Measurements from ENCODE around the gene UGT1A7.

Gene UGT1A7

GRCh38 chr2:233820774-233821105 lies 139.0 kb downstream of the UGT1A7 start:
- no peak for TF ChIP-seq EZH2phosphoT487 (conservative IDR thresholded peaks at IDR 0.05; ENCODE audit: low read length)
- TF ChIP-seq CTCF (IDR thresholded peaks at IDR 0.05; ENCODE audit: insufficient read depth, low read length, poor library complexity, severe bottlenecking), result no peak
- Histone ChIP-seq H3K4me3 (ENCODE audit: insufficient read depth, low read length, poor library complexity, severe bottlenecking) (no peak overlapping the region), H3K9me2 (replicated peaks; ENCODE audit: insufficient read depth, low read length) (no peaks in the 10 kb centered on the region), H3F3A (ENCODE audit: insufficient read depth) (no peaks in the 10 kb centered on the region), H3K36me3 (ENCODE audit: low read length) (no peaks in the 10 kb centered on the region), H3K27ac (ENCODE audit: low read depth, low read length) (no peak overlapping the region), H2AFZ (ENCODE audit: low read depth, low read length, severe bottlenecking) (no peak overlapping the region), H3K27me3 (ENCODE audit: low read length) (no peaks in the 10 kb centered on the region), H3K9ac (ENCODE audit: low read length) (no peak overlapping the region), H3K4me2 (ENCODE audit: low read depth, low read length, poor library complexity, severe bottlenecking) (no peak overlapping the region), H4K20me1 (ENCODE audit: low read depth, low read length) (no peaks in the 10 kb centered on the region), H3K9me3 (ENCODE audit: insufficient read depth, low read length) (no peaks in the 10 kb centered on the region), H3K79me2 (ENCODE audit: insufficient read depth, low read length) (no peaks in the 10 kb centered on the region)

DNA sequence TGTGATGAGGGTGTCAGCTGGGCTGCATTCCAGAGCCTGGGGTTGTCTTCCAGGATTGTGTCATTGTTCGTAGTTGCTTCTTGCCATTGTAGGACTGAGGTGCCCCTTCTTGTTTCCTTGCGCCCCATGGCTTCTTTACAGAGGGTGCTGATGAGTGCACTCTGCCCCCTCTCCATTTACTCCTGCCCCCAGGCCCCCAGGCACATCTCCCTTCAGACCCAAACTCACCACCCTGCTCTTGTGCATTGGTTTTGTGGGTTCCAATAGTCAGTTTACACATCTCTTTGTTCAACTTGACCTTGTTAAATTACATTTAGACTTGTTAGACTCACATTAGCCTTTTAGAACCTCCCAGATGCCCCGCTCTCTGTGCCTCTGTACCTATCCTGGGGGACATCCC lies 139.5 kb downstream of the UGT1A7 start:
- Histone ChIP-seq H3K9me3 (ENCODE audit: insufficient read depth, low read length) (no peaks in the 10 kb centered on the region), H3K27ac (ENCODE audit: low read depth, low read length) (no peak overlapping the region), H3K36me3 (ENCODE audit: low read length) (no peaks in the 10 kb centered on the region), H3K9me2 (replicated peaks; ENCODE audit: insufficient read depth, low read length) (no peaks in the 10 kb centered on the region), H3F3A (ENCODE audit: insufficient read depth) (no peaks in the 10 kb centered on the region), H3K4me3 (ENCODE audit: insufficient read depth, low read length, poor library complexity, severe bottlenecking) (no peak overlapping the region), H3K27me3 (ENCODE audit: low read length) (no peaks in the 10 kb centered on the region), H3K79me2 (ENCODE audit: insufficient read depth, low read length) (no peaks in the 10 kb centered on the region), H4K20me1 (ENCODE audit: low read depth, low read length) (no peaks in the 10 kb centered on the region), H3K4me2 (ENCODE audit: low read depth, low read length, poor library complexity, severe bottlenecking) (no peak overlapping the region), H2AFZ (ENCODE audit: low read depth, low read length, severe bottlenecking) (no peak overlapping the region), H3K9ac (ENCODE audit: low read length) (no peak overlapping the region)
- TF ChIP-seq CTCF (IDR thresholded peaks at IDR 0.05; ENCODE audit: insufficient read depth, low read length, poor library complexity, severe bottlenecking), result no peak
- TF ChIP-seq EZH2phosphoT487 (conservative IDR thresholded peaks at IDR 0.05; ENCODE audit: low read length), result no peak

DNA sequence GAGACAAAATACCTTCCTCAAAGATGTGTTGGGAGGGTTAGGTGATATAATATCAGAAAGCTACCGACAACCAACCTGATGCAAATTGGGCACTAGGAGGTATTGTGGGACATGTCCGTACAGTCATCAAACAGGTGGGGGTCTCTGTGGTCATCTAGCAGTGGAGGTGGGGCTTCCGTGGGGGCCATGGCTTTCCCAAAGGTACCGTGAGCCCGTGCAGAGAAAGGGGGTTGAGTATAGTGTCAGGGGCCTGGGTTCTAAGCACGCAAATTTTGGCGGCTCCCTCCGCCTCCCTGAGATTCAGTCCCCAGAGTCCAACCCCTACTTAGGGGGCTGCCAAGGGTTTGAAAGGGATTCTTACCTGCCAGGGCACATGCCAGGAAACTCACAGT lies 140.0 kb downstream of the UGT1A7 start:
- H3K27ac ChIP-seq (ENCODE audit: low read depth, low read length), result no peak overlapping the region

More for the DNA sequence above, 140.0 kb downstream of the UGT1A7 start:
- TF ChIP-seq CTCF (IDR thresholded peaks at IDR 0.05; ENCODE audit: insufficient read depth, low read length, poor library complexity, severe bottlenecking) (no peak), EZH2phosphoT487 (conservative IDR thresholded peaks at IDR 0.05; ENCODE audit: low read length) (no peak)
- no peaks in the 10 kb centered on the region for H3F3A ChIP-seq (ENCODE audit: insufficient read depth)
- no peak overlapping the region for H3K4me2 ChIP-seq (ENCODE audit: low read depth, low read length, poor library complexity, severe bottlenecking)
- H4K20me1 ChIP-seq (ENCODE audit: low read depth, low read length), result no peaks in the 10 kb centered on the region
- no peak overlapping the region for H3K4me3 ChIP-seq (ENCODE audit: insufficient read depth, low read length, poor library complexity, severe bottlenecking)
- H3K9me3 ChIP-seq (ENCODE audit: insufficient read depth, low read length), result no peaks in the 10 kb centered on the region
- no peaks in the 10 kb centered on the region for H3K36me3 ChIP-seq (ENCODE audit: low read length)
- no peak overlapping the region for H2AFZ ChIP-seq (ENCODE audit: low read depth, low read length, severe bottlenecking)
- H3K79me2 ChIP-seq (ENCODE audit: insufficient read depth, low read length), result no peaks in the 10 kb centered on the region
- H3K9me2 ChIP-seq (replicated peaks; ENCODE audit: insufficient read depth, low read length), result no peaks in the 10 kb centered on the region
- no peak overlapping the region for H3K9ac ChIP-seq (ENCODE audit: low read length)
- no peaks in the 10 kb centered on the region for H3K27me3 ChIP-seq (ENCODE audit: low read length)
